ENCODE measurements around the gene CC2D2A. TPM values are rescaled to one million over a fixed set of nuclear protein-coding genes. Genes with fewer than 3 reads are reported as not detected.
"Not testable (repeated sequence)": the region's sequence is repeated elsewhere in the genome, so short reads cannot be mapped to it uniquely, and the experiment has no call there.

CC2D2A gene
- total RNA-seq, 1 experiment from 2014 or later = 24.7 TPM

DNA sequence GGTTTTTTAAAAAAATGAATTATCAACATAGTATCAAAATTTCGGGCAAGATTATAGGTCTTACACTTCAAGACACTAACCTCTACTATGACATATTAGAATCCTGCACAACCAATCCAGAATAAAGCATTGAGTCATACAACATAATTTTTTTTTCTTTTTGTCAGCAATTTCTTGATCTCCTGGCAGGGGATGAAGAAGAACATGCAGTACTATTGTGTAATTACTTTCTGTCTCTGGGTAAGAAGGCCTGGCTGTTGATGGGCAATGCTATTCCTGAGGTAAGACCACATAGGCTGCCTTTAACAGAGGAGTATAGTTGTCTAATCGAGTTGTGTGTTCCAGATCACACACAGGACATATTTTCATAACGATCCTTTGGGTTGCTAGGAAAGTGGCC lies 118.0 kb downstream of the CC2D2A start:
- no peak for DNase-seq (ENCODE audit: low spot score)
- in situ Hi-C loops (cut with HindIII; ENCODE audit: low sequenced_read_pairs) = no loop called here

DNA sequence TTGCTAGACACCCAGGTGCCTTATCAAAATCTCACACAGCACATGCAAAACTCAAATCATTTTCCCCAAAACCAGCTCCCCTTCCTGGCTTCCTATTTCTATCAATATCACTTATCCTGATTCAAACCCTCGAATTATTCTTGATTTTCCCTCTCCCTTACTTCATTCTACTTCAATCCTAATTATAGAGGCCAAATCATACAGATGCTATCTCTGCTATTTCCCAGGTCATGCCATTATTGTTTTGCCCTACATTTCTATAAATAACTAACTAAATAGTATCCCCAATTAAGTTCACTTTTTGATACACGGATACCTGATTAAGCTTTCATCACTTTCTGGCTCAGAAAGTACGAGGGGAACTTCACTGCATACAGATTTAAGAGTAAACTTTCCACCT lies 123.1 kb downstream of the CC2D2A start:
- in situ Hi-C loops (cut with HindIII; ENCODE audit: low sequenced_read_pairs) = no loop called here

DNA sequence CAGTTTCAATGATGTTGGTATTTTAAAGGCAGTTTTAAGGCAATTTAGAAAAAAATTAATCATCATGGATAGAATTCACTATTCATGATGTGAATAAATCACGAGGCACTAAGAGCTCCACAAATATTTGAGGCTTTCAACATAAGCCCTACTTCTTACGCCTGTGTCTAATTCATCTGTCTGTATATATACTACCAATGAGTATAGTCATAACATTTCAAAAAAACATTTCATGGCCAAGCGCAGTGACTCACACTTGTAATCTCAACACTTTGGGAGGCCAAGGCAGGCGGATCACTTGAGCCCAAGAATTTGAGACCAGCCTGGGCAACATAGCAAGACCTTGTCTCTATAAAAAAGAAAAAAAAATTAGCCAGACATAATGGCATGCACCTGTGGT lies 129.0 kb downstream of the CC2D2A start:
- in situ Hi-C loops (cut with HindIII; ENCODE audit: low sequenced_read_pairs) = no loop called here
- no peak for DNase-seq (ENCODE audit: low spot score)

More for the DNA sequence above, 123.1 kb downstream of the CC2D2A start:
- no peak for DNase-seq (ENCODE audit: low spot score)

DNA sequence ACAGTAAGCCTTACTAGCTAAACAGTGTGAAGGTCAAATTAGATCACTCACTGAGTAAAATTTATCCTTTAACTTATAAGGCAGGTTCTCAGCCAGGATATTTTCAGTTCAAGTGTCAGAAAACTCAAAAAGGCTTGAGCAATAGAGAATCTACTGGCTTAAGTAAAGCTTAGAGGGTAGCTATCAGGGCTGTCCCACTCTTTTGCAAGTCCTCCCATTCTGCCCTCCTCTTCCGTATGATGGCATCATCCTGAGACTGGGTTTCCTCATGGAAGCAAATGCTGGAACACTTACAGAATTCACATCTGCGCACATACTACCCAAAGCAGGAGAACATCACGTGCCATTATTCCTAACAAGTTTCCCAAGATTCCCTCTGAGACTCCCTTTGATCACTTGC lies 130.5 kb downstream of the CC2D2A start:
- no peak for DNase-seq (ENCODE audit: low spot score)
- in situ Hi-C loops (cut with HindIII; ENCODE audit: low sequenced_read_pairs) = no loop called here

DNA sequence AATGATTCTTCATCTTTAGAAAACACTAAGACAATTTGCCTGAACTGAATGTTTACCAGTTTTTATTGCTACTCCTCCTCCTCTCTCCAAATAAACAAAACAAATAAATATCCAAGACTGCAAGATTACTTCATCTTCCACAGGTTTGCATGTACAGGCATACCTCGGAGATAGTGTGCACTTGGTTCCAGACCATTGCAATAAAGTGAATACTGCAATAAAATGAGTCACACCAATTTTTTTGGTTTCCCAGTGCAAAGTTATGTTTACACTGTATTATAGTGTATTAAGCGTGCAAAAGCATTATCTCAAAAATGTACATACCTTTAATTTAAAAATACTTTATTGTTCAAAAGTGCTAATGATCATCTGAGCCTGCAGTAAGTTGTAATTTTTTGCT lies 132.2 kb downstream of the CC2D2A start:
- in situ Hi-C loops (cut with HindIII; ENCODE audit: low sequenced_read_pairs) = no loop called here
- no peak for DNase-seq (ENCODE audit: low spot score)

DNA sequence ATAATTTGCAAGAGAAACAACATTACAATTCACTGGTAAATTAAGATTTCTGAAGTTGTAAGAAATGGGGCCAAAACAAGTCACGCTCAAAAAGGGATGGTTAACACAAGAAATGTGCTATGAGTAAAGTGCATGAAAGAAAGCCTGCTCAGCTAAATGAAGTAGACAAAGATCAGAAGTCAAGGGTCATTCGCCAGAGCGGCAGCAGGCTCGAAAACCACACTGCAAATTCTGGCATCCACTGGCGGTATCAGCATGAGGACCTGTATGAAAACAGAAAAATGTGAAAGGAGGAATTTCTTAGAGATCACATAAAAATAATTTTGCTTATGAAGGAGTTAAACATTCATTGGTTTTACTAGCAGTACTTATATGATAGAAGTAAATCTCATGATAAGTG lies 135.9 kb downstream of the CC2D2A start:
- in situ Hi-C loops (cut with HindIII; ENCODE audit: low sequenced_read_pairs) = no loop called here
- DNase-seq (ENCODE audit: low spot score) = no peak

DNA sequence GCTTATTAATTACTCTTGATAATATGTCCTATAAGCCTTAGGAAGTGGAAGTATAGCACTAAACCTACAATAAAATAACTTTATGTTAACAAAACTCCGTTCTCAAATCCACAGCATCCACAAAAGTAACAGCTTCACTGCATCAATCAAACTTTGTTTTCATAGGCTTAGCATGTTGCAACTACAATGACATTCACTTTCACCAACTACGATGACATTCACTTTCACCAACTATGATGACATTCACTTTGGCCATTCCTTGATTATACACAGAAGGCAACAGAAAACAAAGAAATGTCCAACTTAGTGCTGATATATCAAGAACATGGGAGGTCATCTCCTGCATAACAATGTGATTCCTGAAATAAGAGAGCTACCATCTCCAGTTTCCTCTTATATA lies 141.2 kb downstream of the CC2D2A start:
- in situ Hi-C loops (cut with HindIII; ENCODE audit: low sequenced_read_pairs) = no loop called here
- no peak for DNase-seq (ENCODE audit: low spot score)

DNA sequence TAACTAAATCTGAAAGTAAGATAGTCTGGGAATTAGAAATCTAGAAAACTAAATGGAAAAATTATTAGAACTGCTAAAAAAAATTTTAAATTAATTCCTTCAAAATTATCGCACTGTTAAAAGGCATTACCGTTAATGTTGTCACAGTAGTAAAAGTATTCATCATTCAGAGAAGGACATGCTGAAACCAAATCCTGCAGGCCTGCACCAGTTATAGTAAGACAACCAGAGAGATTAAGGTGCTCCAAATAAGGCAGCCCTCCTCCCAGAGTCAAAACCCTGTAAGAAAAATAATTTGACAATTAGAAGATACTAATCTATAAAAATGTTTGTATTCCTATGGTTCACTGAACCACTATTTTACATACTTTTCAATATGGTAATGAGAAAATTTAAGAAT lies 142.5 kb downstream of the CC2D2A start:
- DNase-seq (ENCODE audit: low spot score) = no peak
- in situ Hi-C loops (cut with HindIII; ENCODE audit: low sequenced_read_pairs) = no loop called here

DNA sequence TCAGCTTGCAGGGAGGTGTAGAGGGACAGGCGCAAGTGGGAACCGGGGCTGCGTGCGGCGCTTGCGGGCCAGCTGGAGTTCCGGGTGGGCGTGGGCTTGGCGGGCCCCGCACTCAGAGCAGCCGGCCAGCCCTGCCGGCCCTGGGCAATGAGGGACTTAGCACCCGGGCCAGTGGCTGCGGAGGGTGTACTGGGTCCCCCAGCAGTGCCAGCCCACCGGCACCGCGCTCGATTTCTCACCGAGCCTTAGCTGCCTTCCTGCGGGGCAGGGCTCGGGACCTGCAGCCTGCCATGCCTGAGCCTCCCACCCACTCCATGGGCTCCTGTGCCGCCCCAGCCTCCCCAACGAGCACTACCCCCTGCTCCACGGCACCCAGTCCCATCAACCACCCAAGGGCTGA lies 145.2 kb downstream of the CC2D2A start:
- DNase-seq (ENCODE audit: low spot score); in situ Hi-C loops (cut with HindIII; ENCODE audit: low sequenced_read_pairs): not testable (repeated sequence)

DNA sequence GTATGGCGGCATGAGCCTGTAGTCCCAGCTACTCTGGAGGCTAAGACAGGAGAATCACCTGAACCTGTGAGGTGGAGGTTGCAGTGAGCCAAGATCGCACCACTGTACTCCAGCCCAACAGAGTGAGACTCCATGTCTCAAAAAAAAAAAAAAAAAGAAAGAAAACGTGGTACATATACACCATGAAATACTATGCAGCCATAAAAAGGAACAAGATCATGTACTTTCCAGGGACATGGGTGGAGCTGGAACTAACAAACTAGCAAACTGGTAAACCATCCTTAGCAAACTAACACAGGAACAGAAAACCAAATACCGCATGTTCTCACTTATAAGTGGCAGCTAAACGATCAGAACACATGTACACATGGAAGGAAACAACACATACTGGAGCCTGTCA lies 147.7 kb downstream of the CC2D2A start:
- in situ Hi-C loops (cut with HindIII; ENCODE audit: low sequenced_read_pairs); DNase-seq (ENCODE audit: low spot score): not testable (repeated sequence)

DNA sequence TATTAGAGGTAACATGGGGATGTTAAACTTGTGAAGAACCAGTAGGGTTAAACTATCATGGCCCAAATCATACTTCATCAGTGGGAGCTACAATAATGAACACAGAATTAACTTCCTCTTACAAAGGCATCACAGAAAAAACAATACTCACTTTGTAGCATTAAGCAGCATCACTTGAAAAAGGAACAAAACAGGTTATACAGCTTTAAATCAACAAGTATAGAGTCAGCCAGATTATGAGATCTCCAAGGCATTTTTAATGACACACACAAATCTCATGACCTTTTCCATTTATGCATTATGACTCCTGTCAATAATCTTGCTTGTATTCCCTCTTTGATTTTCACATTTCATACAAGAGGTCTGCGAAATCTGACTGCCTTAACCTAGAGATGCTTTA lies 167.1 kb downstream of the CC2D2A start:
- DNase-seq (ENCODE audit: low spot score) = no peak
- in situ Hi-C loops (cut with HindIII; ENCODE audit: low sequenced_read_pairs) = no loop called here

DNA sequence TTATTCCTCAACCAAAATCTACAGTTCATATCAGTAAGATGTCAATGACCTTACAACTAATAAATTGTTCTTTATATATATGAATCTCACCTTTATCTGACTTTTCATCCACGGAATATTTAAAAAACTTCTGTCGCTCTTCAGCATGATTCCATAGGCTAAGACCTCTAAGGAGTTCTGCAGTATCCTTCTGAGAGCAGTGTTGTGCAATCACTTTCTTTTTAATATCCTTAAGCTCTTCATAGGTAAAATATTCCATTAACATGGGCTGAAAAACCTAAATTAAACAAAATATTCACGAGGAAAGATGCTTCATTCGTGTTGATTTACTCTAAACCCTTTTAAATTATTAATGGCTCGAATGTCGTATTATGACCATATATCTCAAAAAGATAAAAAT lies 168.7 kb downstream of the CC2D2A start:
- DNase-seq (ENCODE audit: low spot score) = no peak
- in situ Hi-C loops (cut with HindIII; ENCODE audit: low sequenced_read_pairs) = no loop called here

DNA sequence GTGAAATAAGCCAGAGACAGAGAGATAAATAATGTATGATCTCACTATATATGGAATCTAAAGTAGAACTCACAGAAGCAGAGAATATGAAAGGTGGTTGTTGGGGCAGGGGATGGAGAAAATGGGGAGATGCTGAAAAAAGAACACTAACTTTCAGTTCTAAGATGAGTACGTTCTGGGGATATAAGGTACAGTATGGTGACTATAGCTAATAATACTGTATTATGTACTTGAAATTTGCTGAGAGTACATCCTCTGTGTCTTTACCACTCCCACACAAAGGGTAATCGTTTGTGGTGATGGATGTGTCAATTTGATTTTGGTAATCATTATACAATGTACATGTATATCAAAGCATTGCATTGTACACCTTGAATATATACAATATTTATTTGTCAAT lies 178.9 kb downstream of the CC2D2A start:
- DNase-seq (ENCODE audit: low spot score) = no peak
- in situ Hi-C loops (cut with HindIII; ENCODE audit: low sequenced_read_pairs) = no loop called here

DNA sequence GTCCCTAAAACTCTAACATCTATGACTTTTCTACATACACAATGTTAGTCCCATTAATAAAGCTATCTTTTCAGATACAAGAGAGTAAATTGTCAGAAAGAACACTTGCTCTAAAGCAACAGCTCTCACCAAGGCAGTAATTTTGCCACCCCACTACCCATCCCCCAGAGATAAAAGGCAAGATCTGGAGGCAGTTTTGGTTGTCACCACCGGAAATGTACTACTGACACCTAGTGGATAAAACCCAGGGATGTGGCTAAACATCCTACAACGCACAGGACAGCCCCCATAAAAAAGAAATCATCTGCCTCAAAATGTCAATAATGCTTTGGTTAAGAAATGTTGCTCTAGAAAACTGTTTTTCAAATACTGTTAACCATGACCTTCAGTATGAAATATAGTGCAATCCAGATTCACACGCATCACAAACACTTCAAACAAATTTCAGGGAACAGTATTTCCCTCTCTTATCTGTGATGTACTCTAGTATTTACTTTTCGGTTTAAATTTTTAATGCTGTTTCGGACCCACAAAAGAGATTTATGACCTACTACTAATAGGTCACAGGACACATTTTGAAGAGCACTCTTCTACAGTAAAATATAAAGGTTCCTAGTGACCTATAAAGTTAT lies 180.3 kb downstream of the CC2D2A start:
- in situ Hi-C loops (cut with HindIII; ENCODE audit: low sequenced_read_pairs) = no loop called here

More for the DNA sequence above, 180.3 kb downstream of the CC2D2A start:
- DNase-seq (ENCODE audit: low spot score) = peak; percentile 47

Other genes starting within 250 kb of the CC2D2A start
- not detected in 2 replicates for gene C1QTNF7, start 41.8 kb upstream of the CC2D2A start, total RNA-seq (2014; rRNA removed; shearing (Covaris generic))
- gene FBXL5, start 185.5 kb downstream of the CC2D2A start, total RNA-seq (2014; rRNA removed; shearing (Covaris generic)) = 38.9 and 43.1 TPM in 2 replicates
- 26.8 and 27.6 TPM in 2 replicates for gene FAM200B, start 211.9 kb downstream of the CC2D2A start, total RNA-seq (2014; rRNA removed; shearing (Covaris generic))
- gene BST1, start 233.2 kb downstream of the CC2D2A start, total RNA-seq (2014; rRNA removed; shearing (Covaris generic)) = 0.80 TPM in 1 of 2 replicates, not detected in the other

Measured in G401 (cell line).